CMK (cell line): Measurements from ENCODE around the gene PTPN12.
"Not testable (repeated sequence)": the region's sequence is repeated elsewhere in the genome, so short reads cannot be mapped to it uniquely, and the experiment has no call there.

Experiments
- DNase-seq: peaks from one replicate; pipeline ENCODE4 v3.0.0-alpha.2; 2010; ENCODE audit warnings: low read depth

Gene PTPN12

DNA sequence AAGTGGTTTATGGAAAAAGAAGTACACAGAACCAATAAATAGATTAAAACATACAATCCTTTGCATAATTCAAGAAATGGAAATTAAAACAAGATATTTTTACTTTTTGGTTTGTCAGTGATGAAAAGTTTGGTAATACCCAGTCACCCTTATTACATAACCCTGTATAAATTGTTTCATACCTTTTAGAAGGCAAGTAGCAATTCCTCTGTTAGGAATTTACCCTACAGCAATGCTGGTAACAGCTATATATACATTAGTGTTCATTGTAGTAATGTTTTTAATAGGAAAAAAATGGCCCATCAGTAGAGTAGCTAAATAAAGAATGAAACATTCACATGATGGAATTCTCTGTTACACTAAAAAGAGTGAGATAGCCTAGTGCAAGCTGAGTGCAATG lies 42.7 kb downstream of the PTPN12 start:
- no peak for DNase-seq

DNA sequence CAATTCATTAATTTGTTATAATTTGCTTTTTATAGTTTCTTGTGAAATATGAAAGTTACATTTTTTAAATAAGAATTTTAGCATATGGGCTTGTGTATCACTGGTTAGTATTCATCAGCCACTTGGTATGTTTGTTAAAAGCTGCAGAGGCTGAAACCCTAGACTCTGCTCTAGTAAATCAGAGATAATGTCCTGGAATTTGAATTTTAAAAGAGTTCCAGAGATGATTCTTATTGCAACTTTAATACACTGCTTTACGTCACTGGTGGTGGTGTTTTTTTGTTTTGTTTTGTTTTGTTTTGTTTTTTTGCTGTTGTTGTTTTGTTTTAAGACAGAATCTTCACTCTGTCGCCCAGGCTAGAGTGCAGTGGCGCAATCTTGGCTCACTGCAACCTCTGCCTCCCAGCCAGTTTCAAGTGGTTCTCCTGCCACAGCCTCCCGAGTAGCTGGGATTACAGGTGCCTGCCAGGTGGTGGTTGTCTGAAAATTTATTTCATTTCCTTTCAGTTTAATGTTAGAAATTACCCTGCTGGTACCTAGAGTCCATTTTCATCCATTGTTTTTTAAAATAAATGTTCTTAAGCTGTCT lies 43.8 kb downstream of the PTPN12 start:
- no peak for DNase-seq

DNA sequence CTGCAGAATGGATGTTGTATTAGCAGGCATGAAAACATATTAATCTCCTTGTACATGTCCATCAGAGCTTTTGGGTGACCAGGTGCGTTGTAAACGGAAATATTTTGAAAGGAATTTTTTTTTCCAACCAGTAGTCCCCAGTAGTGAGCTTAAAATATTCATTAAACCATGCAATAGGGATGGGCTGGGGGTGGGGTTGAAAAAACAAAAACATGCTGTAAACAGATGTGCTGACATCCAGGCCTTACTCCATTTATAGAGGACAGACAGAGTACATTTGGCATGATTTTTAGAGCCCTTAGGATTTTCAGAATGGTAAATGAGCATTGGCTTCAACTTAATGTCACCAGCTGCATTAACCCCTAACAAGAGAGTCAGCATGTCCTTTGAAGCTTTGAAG lies 50.2 kb downstream of the PTPN12 start:
- DNase-seq = no peak

DNA sequence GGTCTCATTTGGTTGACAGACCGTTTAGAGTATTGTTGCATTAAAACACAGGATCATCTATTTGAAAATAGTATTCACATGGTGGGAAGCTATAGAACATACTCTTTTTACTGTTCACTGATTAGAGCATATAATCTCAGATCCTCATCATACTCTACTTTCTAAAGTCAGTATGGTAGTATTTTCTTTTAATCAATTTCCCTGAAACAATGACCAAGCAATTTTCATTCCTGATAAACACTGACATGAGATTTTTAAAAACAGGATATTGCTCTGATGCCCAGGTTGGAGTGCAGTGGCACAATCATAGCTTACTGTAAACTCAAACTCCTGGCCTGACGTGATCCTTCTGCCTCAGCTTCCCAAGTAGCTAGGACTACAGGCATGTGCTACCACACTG lies 63.9 kb downstream of the PTPN12 start:
- DNase-seq = no peak

DNA sequence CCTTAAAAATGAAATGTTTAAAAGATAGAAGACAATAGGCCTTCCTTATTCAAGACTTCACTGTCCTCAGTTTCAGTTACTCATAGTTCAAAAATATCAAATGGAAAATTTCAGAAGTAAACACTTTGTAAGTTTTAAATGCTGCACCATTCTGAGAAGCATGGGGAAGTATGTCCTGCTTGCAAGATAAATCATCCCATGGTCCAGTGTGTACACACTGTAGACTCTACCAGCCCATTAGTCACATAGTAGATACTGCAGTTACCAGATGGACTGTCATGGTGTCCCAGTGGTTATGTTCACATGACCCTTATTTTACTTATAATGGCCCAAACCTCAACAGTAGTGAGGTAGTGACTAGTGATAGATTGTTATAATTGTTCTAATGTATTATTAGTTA lies 69.5 kb downstream of the PTPN12 start:
- no peak for DNase-seq

DNA sequence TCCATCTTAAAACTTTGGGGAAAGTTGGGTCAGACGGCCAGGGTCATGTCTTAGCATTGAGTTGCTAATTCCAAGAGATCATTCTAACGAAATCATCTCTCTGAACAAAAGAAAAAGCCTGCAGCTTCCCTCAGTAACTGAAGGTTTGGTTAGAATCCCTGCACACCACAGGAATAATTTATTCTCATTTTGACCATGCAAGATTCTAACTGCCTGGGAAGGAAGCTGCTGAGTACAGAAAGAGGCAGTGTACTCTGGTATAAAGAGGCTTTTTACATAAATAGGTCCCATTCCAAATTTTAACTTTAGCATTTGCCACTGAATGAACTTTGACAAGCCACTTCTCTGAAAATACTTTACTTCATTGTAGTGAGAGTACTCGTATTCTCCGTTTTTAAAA lies 82.2 kb downstream of the PTPN12 start:
- DNase-seq = no peak

DNA sequence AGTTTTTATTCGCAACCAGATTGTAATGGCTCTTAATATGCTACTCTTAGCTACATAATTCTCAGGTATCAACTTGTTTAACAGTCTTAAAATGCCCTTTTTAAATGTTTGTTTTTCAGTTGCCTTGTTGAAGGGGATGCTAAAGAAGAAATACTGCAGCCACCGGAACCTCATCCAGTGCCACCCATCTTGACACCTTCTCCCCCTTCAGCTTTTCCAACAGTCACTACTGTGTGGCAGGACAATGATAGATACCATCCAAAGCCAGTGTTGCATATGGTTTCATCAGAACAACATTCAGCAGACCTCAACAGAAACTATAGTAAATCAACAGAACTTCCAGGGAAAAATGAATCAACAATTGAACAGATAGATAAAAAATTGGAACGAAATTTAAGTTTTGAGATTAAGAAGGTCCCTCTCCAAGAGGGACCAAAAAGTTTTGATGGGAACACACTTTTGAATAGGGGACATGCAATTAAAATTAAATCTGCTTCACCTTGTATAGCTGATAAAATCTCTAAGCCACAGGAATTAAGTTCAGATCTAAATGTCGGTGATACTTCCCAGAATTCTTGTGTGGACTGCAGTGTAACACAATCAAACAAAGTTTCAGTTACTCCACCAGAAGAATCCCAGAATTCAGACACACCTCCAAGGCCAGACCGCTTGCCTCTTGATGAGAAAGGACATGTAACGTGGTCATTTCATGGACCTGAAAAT lies 89.7 kb downstream of the PTPN12 start:
- no peak for DNase-seq

DNA sequence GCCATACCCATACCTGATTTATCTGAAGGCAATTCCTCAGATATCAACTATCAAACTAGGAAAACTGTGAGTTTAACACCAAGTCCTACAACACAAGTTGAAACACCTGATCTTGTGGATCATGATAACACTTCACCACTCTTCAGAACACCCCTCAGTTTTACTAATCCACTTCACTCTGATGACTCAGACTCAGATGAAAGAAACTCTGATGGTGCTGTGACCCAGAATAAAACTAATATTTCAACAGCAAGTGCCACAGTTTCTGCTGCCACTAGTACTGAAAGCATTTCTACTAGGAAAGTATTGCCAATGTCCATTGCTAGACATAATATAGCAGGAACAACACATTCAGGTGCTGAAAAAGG lies 90.2 kb downstream of the PTPN12 start:
- DNase-seq = no peak

DNA sequence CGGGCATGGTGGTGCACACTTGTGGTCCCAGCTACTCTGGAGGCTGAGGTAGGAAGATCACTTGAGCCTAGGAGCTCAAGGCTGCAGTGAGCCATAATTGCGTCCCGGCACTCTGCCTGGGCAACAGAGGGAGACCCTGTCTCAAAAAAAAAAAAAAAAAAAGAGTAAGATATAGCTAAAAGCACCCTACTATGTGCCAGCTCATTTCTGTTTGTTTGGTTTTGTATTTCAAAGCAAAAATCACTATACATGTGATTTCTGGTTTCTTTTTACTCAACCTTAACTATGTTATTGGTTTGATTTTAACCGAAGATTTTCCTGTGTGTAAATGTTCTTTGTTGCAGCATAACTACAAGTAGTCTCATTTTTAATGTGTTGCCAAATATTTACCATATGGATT lies 92.7 kb downstream of the PTPN12 start:
- no peak for DNase-seq

DNA sequence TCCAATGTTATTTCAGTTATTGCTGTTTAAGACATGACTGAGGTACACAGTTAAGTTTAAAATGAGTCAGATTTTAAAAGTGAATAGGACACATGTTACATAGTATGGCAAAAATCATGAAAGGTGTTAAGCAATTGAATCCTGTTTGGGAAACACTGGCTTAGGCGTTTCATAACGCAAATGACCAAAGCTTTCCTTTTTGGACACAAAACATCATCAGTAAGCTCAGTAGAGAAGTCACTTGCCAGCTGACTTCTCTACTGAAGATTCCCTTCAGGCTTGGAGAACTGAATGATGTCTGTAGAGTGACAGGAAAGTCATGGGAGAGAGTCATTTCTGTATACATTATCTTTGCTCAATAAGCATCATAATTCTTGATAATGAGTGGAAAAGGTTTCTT lies 94.7 kb downstream of the PTPN12 start:
- DNase-seq = no peak

DNA sequence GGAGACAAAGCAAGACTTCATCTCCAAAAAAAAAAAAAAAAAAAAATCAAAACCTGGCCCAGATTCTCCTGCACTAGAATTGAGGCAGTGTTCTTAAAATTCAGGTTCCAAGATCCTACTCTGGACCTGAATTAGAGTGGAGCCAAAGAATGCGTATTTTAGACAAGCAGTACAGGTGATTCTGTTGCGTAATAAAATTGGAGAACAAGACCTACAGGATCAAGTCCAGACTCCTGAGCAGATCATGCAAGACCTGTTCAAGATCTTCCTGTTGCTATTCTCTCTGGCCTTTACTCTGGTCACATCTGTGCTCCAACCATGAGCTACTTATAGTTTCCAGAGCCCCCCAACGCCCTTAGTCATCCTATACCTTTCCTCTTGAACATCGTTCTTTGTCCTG lies 107.7 kb downstream of the PTPN12 start:
- no peak for DNase-seq

DNA sequence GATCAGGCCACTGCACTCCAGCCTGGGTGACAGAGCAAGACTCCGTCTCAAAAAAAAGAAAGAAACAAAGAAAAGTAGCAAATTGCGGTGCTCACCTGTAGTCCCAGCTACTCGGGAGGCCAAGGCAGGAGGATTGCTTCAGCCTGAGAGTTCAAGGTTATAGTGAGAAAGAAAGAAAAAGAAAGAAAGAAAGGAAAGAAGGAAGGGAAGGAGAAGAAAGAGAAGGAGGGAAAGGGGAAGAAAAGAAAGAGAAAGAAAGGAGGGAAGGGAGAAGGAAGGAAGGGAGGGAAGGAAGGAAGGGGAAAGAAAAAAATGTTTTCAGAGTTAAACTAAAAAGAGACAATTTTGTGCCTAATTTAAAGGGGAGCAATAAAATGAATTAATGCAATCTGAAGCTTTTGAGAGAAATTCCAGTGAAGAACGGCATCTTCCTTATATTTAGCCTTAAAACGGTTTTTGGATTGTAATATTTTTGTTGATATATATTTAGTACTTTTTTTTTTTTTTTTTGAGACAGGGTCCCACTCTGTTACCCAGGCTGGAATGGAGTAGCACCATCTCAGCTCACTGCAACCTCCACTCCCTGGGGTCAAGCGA lies 111.7 kb downstream of the PTPN12 start:
- no peak for DNase-seq

DNA sequence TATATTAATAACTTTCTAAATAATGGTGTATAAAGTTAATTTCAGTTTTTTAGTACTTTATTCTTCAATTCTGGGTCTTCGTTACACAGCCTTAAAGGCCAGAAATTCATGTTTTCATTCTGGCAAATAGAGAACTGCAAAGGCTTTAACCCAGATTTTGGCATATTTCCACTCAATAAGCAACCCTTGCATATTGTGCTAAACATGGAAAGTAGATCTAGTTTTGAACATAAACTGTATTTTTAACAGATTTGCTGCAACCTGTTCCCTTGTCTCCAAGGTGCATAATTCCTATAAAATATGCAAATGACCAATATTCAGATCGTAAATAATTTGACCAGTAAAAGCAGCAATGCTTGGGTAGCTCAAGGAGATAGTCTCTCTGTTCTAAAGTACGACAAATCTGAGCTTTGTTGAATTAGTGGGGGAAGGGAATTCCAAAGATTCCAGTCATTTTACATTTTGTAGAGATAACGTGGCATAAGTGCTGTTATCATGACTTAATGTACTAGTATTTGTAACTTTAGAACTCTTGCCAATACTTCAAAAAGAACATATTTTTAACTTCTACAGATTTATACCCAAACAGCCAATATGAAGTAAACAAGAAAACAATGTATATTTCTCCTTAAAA lies 112.7 kb downstream of the PTPN12 start:
- DNase-seq = no peak

DNA sequence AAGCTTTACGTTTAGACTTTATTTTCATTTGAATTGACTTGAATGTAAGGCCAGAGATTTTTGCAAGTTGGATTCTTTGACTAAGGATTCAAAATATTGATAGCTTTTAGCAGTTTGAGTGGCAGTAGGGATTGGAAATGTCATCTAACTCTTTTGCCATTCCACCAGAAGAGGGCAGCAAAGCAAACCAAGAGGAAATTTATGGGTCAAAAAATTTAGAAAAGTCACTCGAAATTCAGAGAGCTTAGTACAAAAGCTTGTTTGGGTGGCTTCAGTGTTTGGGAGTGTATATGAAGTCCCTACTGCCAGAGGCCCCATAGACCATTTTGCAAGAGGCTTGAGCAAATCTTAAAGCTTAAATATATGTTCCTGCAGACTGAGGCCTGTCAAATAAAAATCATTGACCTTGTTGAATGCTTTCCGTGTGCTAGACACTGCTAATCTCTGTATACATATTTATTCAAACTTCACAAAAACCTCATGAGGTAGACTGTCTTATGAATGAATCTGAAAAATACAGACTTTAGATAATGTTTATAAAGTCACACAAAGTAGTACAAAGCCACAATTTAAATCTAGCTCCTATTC lies 114.6 kb downstream of the PTPN12 start:
- no peak for DNase-seq

DNA sequence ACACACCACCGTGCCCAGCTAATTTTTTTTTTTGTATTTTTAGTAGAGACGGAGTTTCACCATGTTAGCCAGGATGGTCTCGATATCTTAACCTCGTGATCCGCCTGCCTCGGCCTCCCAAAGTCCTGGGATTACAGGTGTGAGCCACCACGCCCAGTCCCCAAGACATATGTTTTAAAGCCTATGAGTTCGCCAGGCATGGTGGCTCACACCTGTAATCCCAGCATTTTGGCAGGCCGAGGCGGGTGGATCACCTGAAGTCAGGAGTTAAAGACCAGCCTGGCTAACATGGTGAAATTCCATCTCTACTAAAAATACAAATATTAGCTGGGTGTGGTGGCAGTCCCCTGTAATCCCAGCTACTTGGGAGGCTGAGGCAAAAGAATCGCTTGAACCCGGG lies 115.7 kb downstream of the PTPN12 start:
- not testable (repeated sequence) for DNase-seq

DNA sequence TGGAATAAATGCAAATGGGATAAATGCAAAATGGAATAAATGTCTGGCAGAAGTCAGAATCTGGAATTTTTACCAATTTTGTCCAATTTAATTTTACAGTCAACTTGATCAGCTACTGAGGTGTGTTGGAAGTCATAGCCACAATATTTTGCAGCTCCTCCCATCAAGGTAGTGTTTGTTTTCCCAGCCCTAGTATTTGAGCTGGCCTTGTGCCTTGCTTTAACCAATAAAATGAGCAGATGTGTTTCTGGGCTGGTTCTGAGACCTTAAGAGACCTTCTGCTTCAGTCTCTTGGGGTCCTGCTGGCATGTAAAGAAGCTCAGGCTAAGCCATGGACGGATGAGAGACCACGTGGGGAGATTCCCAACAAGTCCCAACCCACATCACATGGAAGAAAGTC lies 116.5 kb downstream of the PTPN12 start:
- no peak for DNase-seq

DNA sequence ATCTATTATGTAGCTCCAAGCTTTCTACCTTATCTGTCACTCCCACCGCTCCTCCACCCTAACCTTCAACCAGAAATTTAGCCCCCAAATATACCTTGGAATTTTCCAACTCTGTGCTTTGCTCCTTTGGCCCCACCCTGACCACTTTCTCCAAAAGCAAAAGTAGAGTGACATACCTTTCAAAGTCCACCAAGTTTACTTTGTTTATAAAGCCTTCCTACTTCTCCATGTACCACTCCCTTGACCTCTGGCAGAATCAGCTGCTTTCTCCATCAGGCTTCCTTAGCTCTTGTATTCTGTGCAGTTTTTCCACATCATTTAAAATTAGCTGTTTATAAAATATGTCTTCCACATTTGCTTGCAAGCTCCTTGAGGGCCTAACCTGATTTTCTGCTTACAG lies 118.3 kb downstream of the PTPN12 start:
- DNase-seq = no peak

DNA sequence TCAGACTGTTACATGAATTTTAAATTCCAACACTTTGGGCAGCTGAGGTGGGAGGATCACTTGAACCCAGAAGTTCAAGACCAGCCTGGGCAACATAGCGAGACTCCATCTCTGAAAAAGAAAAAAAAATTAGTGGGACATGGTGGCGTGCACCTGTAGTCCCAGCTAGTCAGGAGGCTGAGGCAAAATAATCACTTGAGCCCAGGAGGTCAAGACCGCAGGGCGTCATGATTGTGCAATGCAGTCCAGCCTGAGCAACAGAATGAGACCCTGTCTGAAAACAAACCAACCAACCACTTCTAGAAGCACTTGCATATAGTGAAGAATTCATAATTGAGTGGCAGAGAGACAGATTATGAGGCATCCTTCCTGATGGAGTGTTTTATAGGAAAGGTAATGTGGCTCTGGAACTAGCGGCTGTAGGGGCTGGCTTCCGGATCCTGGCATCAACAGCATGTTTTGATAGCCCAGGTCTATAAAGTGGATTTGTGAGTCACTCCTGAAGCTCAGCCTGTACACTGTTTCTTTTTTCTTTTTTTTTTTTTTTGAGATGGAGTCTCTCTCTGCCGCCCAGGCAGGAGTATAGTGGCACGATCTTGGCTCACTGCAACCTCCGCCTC lies 118.9 kb downstream of the PTPN12 start:
- no peak for DNase-seq

DNA sequence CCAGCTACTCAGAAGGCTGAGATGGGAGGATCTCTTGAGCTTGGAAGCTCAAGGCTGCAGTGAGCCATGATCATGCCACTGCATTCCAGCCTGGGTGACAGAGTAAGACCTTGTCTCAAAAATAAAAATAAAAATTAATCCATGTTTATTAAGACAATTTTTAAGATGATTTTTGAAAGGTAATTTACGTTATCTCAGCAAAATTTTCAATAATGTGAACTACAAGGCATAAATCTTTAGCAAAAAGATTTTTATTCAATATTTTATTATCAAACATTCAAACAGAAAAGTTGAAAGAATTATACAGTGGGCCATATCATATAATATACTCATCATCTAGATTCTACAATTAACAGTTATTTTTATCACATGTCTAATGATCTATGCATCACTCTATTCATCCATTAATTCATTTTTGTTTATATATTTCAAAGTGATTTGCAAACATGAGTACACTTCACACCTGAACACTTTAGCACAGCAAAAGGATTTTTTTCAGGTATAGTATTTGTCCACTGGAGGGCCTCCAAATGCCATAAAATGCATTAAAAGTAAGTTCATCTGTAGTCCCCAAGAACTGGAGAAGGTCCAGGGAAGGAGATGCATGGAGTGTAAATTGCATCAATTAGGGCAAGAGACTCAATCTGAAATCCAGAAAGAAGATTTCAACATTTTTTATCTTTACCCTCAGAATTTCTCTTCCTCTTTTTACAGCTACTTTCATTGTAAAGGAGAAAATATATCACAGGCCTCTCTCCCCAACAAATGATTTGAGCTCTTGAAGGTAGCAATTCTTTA lies 120.5 kb downstream of the PTPN12 start:
- no peak for DNase-seq

DNA sequence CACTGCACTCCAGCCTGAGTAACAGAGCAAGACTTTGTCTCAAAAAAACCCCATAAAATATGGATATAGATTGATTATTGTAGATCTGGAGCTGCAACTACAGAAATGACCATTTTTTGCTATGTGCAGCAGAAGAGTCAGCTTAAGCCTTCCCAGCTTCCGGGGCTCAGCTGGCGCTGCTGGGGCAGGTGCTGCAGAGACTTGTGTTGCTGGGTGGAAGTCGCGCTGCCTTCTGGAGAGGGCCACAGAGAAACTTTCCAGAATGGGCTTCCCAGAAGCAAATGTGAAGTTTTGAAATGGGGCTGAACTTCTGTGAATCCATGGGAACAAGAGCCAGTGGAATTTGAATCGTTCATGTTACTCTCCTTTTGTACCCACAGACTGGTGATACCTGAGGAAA lies 121.8 kb downstream of the PTPN12 start:
- DNase-seq = no peak

DNA sequence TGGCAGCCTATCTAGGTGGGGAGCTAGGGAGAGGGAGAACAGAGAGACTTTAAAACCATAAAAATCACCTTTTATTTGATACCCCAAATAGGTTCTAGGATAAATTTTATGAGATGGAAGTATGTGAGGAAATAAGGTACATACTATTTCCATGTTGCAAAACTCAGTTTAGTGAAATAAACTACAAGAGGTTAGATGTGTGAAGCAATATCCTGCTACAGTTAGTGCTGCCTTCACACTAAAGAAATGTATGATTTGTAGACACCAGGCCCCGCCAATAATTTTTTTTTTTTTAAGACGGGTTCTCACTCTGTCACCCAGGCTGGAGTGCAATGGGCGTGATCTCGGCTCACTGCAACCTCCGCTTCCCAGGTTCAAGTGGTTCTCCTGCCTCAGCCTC lies 124.7 kb downstream of the PTPN12 start:
- DNase-seq = no peak

DNA sequence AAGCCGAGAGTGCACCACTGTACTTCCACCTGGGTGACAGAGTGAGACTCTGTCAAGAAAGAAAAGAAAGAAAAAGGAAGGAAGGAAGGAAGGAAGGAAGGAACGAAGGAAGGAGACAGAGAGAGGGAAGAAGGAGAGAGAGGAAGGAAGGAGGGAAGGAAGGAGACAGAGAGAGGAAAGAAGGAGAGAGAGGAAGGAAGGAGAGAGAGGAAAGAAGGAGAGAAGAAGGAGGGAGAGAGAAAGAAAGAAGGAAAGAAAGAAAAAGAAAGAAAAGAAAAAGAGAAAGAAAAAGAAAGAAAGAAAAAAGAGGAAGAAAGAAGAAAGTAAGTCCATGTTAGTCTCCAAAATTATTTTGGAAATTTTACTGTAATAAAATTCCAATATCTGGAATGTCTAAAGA lies 125.8 kb downstream of the PTPN12 start:
- no peak for DNase-seq
